ENCODE results near the gene KLHL10.
A peak's percentile ranks its signal among the peaks of the same experiment; 100 is the strongest.

Gene KLHL10

DNA sequence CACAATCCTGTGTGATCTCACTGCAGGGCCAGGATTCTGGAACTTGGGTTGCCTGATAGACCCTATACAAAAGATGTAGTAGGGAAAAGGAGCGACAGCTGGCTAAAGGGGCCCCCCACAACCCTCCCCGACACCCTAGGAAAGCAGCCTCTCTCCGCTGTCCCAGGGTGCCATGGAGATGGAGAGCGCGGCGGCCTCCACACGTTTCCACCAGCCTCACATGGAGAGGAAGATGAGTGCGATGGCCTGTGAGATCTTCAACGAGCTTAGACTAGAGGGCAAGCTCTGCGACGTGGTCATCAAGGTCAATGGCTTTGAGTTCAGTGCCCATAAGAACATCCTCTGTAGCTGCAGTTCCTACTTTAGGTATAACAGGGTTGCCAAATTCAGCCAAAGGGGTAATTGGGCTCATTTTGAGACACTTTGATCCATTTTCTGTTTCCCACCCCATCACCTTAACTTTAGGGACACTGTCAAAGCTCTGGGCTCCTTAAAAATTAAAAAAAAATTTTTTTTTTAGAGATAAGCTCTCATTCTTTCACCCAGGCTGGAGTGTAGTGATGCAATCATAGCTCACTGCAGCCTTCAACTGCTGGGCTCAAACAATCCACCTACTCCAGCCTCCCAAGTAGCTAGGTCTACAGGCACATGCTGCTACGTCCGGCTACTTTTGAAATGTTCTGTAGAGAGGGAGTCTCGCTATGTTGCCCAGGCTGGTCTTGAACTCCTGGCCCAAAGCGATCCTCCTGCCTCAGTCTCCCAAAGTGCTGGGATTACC is at the start of gene KLHL10:
TSS of gene KLHL10 (plus strand) at position 65 of the 778 bp plus-strand sequence. CDS start at position 173, 108 bp downstream.
- DNase-seq (ENCODE audit: low read depth), result no peak

DNA sequence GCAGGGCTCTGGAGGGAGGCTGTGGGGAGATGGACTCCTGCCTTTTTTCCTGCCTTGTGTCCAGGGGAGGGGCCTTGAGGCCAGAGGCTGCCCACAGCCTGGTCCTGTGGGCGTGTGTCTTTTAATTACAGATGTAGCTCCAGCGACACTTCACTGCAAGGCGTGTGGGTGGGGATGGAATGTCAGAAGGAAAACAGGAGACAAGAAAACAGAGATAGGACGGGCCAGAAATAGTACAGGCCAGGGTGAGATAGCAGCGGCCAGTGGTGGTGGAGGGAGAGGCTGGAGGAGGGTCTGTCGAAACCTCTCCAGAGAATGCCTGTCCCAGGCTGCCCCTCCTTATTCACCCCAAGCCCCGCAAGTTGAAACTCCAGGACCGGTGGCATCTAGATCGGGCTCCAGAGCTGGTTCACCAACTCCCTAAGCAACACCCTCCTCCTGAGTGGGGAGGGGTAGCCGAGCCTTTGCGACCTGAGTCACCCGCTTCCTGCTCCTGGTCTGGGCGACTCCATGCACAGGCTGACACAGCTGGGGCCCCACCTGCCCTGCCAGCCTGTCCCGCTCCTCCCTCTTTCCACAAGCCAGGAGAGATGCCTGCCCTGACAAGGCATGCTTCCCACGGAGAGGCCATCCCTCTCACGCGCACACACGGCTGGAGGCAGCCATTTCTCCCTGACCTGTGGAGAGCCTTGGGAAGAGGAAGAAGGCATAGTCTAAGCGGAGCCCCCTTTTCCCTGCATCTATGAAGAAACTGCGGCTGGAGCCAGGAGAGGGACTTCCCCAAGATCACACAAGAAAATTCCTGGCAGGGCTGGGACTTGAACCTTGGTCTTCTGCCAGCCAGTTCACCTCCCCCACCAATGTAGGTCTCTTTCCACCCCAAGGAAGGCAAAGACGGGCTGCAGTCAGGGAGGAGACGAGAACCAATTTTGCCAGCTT is 44.5 kb upstream of the KLHL10 start:
- DNase-seq (ENCODE audit: low read depth), result no peak

- no peak for DNase-seq (ENCODE audit: low read depth)
Measured at GRCh38 chr17:41793784-41794539, 43.7 kb upstream of the KLHL10 start.

- no peak for DNase-seq (ENCODE audit: low read depth)
Measured at GRCh38 chr17:41794540-41794975, 43.1 kb upstream of the KLHL10 start.

DNA sequence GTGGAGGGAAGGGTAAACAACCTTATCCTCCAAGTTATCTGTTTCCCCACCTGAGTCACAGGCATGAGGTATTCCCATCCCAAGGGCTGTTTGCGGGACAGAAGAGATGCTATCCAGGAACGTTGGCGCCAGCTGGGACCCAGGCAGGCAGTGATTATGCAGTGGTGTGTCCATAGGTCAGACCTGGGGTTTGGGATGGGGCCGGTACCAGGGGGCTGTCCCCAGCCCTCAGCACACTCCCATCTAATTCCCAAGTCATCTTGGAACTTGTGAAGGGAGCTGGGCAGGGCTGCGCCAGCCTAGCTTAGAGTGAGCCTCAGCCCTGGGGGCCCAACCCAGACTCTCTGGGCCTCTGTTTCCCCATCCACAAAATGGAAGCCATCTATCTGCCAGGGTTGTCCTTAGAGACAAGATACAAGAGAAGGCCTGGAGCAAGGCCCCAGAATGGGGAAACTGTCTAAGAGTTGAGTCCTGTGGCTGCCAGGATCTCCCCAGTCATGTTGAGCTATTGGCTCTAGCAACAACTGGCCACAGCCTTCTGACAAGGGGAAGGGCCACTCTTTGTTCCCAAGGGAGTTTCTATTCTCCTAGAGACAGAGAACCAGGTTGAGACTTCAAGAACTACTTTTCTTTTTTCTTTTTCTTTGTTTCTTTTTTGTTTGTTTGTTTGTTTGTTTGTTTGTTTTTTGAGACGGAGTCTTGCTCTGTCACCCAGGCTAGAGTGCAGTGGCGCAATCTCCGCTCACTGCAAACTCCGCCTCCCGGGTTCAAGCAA is 41.3 kb upstream of the KLHL10 start:
- DNase-seq (ENCODE audit: low read depth), result no peak

DNA sequence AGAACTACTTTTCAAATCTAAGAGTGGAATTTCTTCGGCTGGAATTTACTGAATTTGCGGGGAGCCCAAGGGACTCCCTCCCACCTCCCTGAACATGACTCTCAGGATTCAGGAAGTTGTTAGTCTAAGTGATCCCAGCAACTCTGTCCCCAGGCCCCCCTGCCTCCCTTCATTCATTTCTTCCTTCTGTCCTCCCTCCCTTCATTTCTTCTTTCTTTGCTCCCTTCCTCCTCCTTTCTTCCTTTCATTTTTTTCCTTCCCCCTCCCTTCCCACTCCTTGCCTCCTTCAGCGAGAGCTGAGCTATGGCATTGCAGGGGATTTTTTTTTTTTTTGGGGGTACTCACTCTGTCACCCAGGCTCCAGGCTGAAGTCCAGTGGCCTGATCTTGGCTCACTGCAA is 40.2 kb upstream of the KLHL10 start:
- DNase-seq (ENCODE audit: low read depth), result no peak

DNA sequence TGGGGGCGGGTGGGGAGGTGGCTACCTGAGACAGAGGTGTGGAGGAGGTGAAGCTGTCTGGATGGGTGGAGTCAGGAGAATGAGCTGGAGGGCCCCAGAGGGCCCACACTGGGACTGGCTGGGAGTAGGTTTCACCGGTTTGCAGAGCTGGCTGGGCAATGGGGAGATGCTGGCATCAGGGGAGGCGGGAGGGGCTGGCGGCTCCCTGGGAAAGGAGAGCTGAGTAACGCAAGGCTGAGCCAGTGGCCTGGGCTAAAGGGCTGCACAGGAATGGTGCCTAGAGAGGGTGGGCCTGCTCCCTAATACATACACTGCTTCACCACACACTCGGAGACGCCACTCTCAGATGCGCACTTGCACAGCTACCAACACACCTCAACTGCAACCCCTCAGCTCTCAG is 38.3 kb upstream of the KLHL10 start:
- no peak for DNase-seq (ENCODE audit: low read depth)

GRCh38 chr17:41800601-41801373 is 36.8 kb upstream of the KLHL10 start:
- DNase-seq (ENCODE audit: low read depth), result no peak

DNA sequence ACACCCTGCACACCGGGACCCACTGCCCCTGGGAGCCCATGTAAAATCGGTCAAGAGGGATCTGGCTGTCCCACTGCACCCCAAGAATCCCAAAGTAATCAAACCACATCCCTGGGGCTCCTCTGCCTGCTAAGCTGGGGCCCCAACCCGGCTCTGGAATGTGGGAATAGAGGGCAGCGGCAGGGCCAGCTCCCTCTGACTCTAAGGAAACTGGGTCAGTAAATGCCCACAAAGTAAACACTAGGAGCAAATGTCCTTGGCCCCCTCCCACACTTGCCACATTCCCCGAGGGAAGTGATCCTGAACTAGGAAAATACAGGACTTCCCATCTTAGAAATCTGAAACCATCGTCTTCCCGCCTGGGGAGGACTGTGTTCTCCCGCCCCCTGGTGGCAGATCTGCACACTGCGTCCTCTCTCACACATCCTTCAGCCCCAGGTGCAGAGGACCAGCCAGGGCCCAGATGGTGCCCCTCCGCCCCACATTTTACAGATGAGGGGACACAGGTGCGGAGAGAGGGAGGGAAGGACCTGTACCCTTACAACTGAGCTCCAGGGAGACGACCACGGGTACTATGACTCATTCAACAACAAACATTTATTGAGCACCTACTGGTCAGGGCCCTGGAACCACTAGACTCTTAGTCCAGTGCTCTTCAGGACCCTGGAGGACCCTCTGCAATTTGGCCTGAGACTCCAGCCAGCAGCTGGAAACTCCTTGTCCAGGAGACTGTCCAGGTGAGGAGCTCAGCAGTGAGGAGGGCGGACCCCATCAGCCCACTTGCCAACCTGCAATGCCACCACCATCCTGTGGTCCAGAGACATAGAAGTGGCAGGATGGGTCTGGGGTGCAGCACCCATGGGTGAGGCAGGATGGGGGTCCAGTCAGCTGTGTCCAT is 36.0 kb upstream of the KLHL10 start:
- no peak for DNase-seq (ENCODE audit: low read depth)

DNA sequence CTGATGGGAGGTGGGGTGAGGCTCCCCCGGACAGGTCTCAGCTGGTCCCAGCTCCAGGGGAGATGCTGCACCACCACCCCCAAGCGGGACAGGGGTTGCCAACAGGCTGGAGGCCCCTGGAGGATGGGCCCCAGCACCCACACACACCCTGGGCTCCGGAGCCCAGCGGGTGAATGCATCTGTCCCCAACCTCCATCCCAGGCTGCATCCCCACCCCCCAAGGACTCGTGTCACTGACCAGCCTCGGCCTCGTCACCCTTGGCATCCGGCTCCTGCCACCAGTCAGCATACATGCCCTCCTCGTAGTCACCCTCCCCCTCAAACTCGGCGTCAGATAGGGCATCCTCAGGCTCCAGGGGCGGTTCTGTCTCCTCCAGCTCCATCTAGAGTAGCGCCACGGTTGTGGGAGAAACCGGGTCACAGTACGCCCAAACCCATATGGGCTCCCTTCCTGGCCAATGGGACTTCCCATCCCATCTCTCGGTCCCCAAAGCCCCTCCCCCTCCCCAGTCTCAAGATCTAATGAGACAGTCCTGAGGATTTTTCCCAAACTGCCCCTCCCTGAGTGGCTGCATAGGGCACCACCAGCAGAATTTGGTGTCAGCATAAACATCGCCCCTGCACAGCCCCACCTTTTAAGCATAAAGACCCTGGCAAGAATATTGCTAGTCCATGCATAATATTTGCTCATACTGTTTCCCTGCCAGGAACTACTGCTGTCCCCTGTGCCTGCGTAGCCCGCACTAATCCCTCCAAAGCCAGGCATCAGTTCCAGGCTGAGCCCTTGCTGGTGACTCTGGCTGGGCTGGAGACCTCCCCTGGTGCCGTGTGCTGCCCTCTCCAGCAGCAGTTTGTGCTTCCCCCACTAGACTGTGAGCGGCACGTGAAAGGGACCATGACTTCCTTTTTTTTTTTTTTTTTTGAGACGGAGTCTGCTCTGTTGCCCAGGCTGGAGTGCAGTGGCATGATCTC is 34.3 kb upstream of the KLHL10 start:
- DNase-seq (ENCODE audit: low read depth), result no peak

DNA sequence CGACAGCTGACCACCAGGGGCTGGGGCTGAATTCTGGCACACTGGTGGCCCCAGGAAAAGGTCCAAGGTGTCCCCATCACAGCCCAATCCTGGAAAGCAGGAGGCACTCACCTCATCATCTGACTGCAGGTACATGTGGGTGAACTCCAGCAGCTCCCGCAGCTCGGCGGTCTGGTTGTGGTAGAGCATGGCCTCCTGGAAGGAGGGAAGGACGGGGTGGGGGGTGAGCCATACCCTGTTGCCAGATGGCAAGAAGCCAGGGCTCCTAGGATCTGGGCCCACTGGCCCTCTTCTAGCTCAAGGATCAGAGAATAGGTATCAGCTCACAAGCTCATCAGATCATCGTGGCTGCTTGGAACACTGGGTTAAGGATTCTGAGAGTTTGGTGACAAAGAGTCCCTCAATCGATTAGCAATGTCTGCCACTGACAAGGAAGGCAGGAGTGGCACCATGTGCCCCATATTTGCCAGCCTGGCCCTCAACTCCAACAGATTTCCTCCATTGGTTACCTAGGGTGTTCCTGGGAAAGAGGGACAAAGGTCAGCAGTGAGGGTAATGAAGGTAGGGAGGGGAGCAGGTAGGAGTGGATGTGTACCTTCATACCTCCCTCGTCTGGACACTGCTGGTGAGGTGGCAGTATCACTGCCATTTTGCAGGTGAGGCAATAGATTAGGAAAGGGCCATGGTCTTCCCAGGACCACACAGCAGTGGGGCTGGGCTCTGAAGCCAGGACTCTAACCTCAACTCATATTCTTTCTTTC is 30.8 kb upstream of the KLHL10 start:
- DNase-seq (ENCODE audit: low read depth), result no peak

GRCh38 chr17:41810659-41811548 is 26.7 kb upstream of the KLHL10 start:
- DNase-seq (ENCODE audit: low read depth), result no peak

GRCh38 chr17:41811549-41812380 is 25.9 kb upstream of the KLHL10 start, which contains the start of gene P3H4:
TSS of gene P3H4 (minus strand) at chr17:41811949. CDS start at chr17:41811915, 34 bp downstream.
- DNase-seq (ENCODE audit: low read depth), result no peak

GRCh38 chr17:41812381-41813151 is 25.1 kb upstream of the KLHL10 start, which contains the start of gene FKBP10:
TSS of gene FKBP10 (plus strand) at chr17:41813004. CDS start at chr17:41813035, 31 bp downstream.
- DNase-seq (ENCODE audit: low read depth), result peak; percentile 71
